HepG2 (cell line): ENCODE measurements around the gene SPAG4. TPM values are rescaled to one million over a fixed set of nuclear protein-coding genes. Genes with fewer than 3 reads are reported as not detected.

Experiments
- CHD2 ChIP-seq: IDR thresholded peaks from 2 replicates; pipeline ENCODE4 v1.6.1; 2011; ENCODE audit warnings: low read depth, low read length, improper control_type of control experiment
- DDIT3 ChIP-seq: sonication (generic); formaldehyde crosslinking; IDR thresholded peaks from 2 replicates; pipeline ENCODE4 v1.4.0; 2020; ENCODE audit warnings: mild to moderate bottlenecking, missing genetic modification reagents
- FOXA1 ChIP-seq, 2 experiments: fragments of 450-650 bp in 1 of 2; sonication (generic) in 1 of 2; formaldehyde crosslinking in 1 of 2; IDR thresholded peaks; 2 replicates each; pipeline versions ENCODE4 v1.4.0 to v1.6.1; 2016 to 2020; ENCODE audit warnings: missing genetic modification reagents in 1 of 2
- GPBP1L1 ChIP-seq: sonication (generic); formaldehyde crosslinking; IDR thresholded peaks from 2 replicates; pipeline ENCODE4 v1.5.0; 2020; ENCODE audit warnings: mild to moderate bottlenecking, missing genetic modification reagents
- GPN1 ChIP-seq: sonication (generic); formaldehyde crosslinking; IDR thresholded peaks from 2 replicates; pipeline ENCODE4 v1.5.1; 2020; ENCODE audit warnings: missing genetic modification reagents, borderline replicate concordance
- NCOA1 ChIP-seq: sonication (generic); formaldehyde crosslinking; IDR thresholded peaks from 2 replicates; pipeline ENCODE4 v1.9.0; 2021; ENCODE audit warnings: missing genetic modification reagents
- NCOA5 ChIP-seq: sonication (generic); formaldehyde crosslinking; IDR thresholded peaks from 2 replicates; pipeline ENCODE4 v1.4.0; 2020; ENCODE audit warnings: missing genetic modification reagents
- ONECUT2 ChIP-seq: sonication (generic); formaldehyde crosslinking; IDR thresholded peaks from 2 replicates; pipeline ENCODE4 v1.4.0; 2020; ENCODE audit warnings: missing genetic modification reagents
- PRDM4 ChIP-seq: sonication (generic); formaldehyde crosslinking; IDR thresholded peaks from 2 replicates; pipeline ENCODE4 v1.9.0; 2021; ENCODE audit warnings: missing genetic modification reagents, borderline replicate concordance
- SMARCE1 ChIP-seq: fragments of 450-650 bp; IDR thresholded peaks from 2 replicates; pipeline ENCODE4 v1.6.1; 2017; ENCODE audit warnings: borderline replicate concordance
- SP2 ChIP-seq: sonication (generic); formaldehyde crosslinking; IDR thresholded peaks from 2 replicates; pipeline ENCODE4 v1.5.1; 2020; ENCODE audit warnings: mild to moderate bottlenecking, missing genetic modification reagents
- ZMAT5 ChIP-seq: sonication (generic); formaldehyde crosslinking; IDR thresholded peaks from 2 replicates; pipeline ENCODE4 v1.5.0; 2020; ENCODE audit warnings: mild to moderate bottlenecking, low read depth, missing genetic modification reagents, borderline replicate concordance
- ZNF17 ChIP-seq: sonication (generic); formaldehyde crosslinking; IDR thresholded peaks from 2 replicates; pipeline ENCODE4 v1.5.0; 2020; ENCODE audit warnings: mild to moderate bottlenecking, missing genetic modification reagents
- ZNF280B ChIP-seq: sonication (generic); formaldehyde crosslinking; IDR thresholded peaks from 2 replicates; pipeline ENCODE4 v1.5.0; 2020; ENCODE audit warnings: missing genetic modification reagents, mild to moderate bottlenecking, borderline replicate concordance
- ZNF513 ChIP-seq: sonication (generic); formaldehyde crosslinking; conservative IDR thresholded peaks from 2 replicates; pipeline ENCODE4 v1.5.0; 2020; ENCODE audit warnings: missing genetic modification reagents
- ZNF546 ChIP-seq: sonication (generic); formaldehyde crosslinking; conservative IDR thresholded peaks from 2 replicates; pipeline ENCODE4 v1.8.1; 2023; ENCODE audit warnings: mild to moderate bottlenecking, missing genetic modification reagents
- ZNF878 ChIP-seq: sonication (generic); formaldehyde crosslinking; IDR thresholded peaks from 2 replicates; pipeline ENCODE4 v1.8.1; 2023; ENCODE audit warnings: mild to moderate bottlenecking, missing genetic modification reagents, moderate library complexity
- polyA plus RNA-seq, 8 experiments: library from polyadenylated mRNA; depleted of rRNA in 3 of 8; stranded (reverse) in 7 of 8; unstranded in 1 of 8; fragments of >200 nt; fragmentation: Illumina TruSeq in 4 of 8; extraction: Trizol in 4 of 8; gene quantifications; 2 replicates each; pipeline versions ENCODE4 v1.2.1 to v1.2.3, GENCODE V29; 2011 to 2016; ENCODE audit warnings: low read depth in 4 of 8, missing spikeins in 1 of 8, mixed read lengths in 1 of 8; ENCODE audit not compliant: insufficient read depth in 1 of 8
- total RNA-seq, 5 experiments: library from RNA; depleted of rRNA; stranded (reverse); fragments of >200 nt; fragmentation: Illumina TruSeq; extraction: Trizol; gene quantifications; 2 replicates each; pipeline ENCODE4 v1.2.3, GENCODE V29; 2016; ENCODE audit warnings: low read depth in 1 of 5

Gene SPAG4
- total and polyA plus RNA-seq, 2 of the 13 experiments (the other 11 are each of a cell fraction or from before 2014, with no cell fraction given), result 5.8 to 137 TPM

GRCh38 chr20:35664466-35665206 is 49.0 kb downstream of the SPAG4 start, which contains the start of the genes CPNE1 and RBM12 (continued):
- no peak for TF ChIP-seq ZNF513 (CRISPR knock-in tag)
- TF ChIP-seq GPBP1L1 (CRISPR knock-in tag), result no peak
- TF ChIP-seq ONECUT2, result peak; percentile 9; the same call in 1 of the 2 replicates
- TF ChIP-seq FOXA1 (IDR thresholded peaks at IDR 0.05), result no peak
- TF ChIP-seq FOXA1 (CRISPR knock-in tag; IDR thresholded peaks at IDR 0.05), result peak; percentile 53; the same call in 1 of the 2 replicates
- TF ChIP-seq DDIT3, result no peak
- TF ChIP-seq NCOA5 (CRISPR knock-in tag), result no peak
- peak; percentile 65; the same call in 1 of the 2 replicates for TF ChIP-seq CHD2
- no peak; the same call in 1 of the 2 replicates for TF ChIP-seq NCOA1
- TF ChIP-seq GPN1 (CRISPR knock-in tag), result peak; percentile 87
- TF ChIP-seq PRDM4, result peak; percentile 79; the same call in 1 of the 2 replicates
- TF ChIP-seq SMARCE1, result no peak
- TF ChIP-seq ZNF17 (CRISPR knock-in tag), result 0 out of 2 replicates have a peak, but pooled peaks have one; percentile 31
- TF ChIP-seq ZMAT5 (CRISPR knock-in tag), result no peak; the same call in 1 of the 2 replicates
- peak; percentile 65; the same call in 1 of the 2 replicates for TF ChIP-seq ZNF280B
- peak; percentile 71 for TF ChIP-seq SP2 (CRISPR knock-in tag)
- 0 out of 2 replicates have a peak, but pooled peaks have one; percentile 0 for TF ChIP-seq ZNF878
- TF ChIP-seq ZNF546, result peak; percentile 76; the same call in 1 of the 2 replicates
